Natural killer cell treated with Interleukin-12 subunit alpha and Interleukin-12 subunit beta and Interleukin-15 and Interleukin-18, amount 100 ng/mL, for 72 hours (primary cell): ENCODE measurements around the gene RAB4B. TPM values are rescaled to one million over a fixed set of nuclear protein-coding genes. Genes with fewer than 3 reads are reported as not detected.
"Not testable (repeated sequence)": the region's sequence is repeated elsewhere in the genome, so short reads cannot be mapped to it uniquely, and the experiment has no call there.

Experiments used
- ATAC-seq, 2 donors: fragments of 150-1000 bp; cut with Tn5 transposase in 1 of 2; sonication (Bioruptor Pico), chemical (Tn5 transposase) in 1 of 2; 2 replicates each; pipeline ENCODE4 v1.10.0; 2021
- DNase-seq: peaks from one replicate; pipeline ENCODE4 v3.0.0; 2022; ENCODE audit warnings: low spot score
- H3K27ac Mint-ChIP-seq, 2 donors: 1 replicate in 1 of 2; 2 replicates in 1 of 2; pipeline ENCODE4 v1.8.0; 2022; ENCODE audit warnings: mixed read lengths in 2 of 2, mild to moderate bottlenecking in 1 of 2, moderate library complexity in 1 of 2
- H3K27me3 Mint-ChIP-seq, 2 donors: 1 replicate in 1 of 2; 2 replicates in 1 of 2; pipeline ENCODE4 v1.8.0; 2022; ENCODE audit warnings: mixed read lengths in 2 of 2
- H3K36me3 Mint-ChIP-seq: one replicate; pipeline ENCODE4 v1.8.0; 2022; ENCODE audit warnings: mixed read lengths
- H3K4me1 Mint-ChIP-seq, 2 donors: 1 replicate in 1 of 2; 2 replicates in 1 of 2; pipeline ENCODE4 v1.8.0; 2022; ENCODE audit warnings: low read depth in 2 of 2, mixed read lengths in 2 of 2, mild to moderate bottlenecking in 1 of 2
- H3K4me3 Mint-ChIP-seq: one replicate; pipeline ENCODE4 v1.8.0; 2022; ENCODE audit warnings: mixed read lengths
- H3K9me3 Mint-ChIP-seq: 2 replicates; pipeline ENCODE4 v1.8.0; 2022; ENCODE audit warnings: mixed read lengths
- total RNA-seq, 2 donors: library from RNA; stranded (reverse); gene quantifications; one replicate each; pipeline ENCODE4 v1.2.3, GENCODE V29; 2022

RAB4B gene
- total RNA-seq, 2 donors from 2014 or later = 83.3 to 128 TPM

GRCh38 chr19:40758491-40758890, 19.6 kb upstream of the RAB4B start:
- H3K27ac Mint-ChIP-seq = peak overlapping the region; percentile 35 to 53
- peaks cover 49% of the 10 kb centered on the region for H3K36me3 Mint-ChIP-seq
- ATAC-seq (no peak), DNase-seq (no peak)
- H3K4me3 Mint-ChIP-seq = peak overlapping the region; percentile 4
- no peaks in the 10 kb centered on the region for H3K27me3 Mint-ChIP-seq
- peaks cover 53 to 59% of the 10 kb centered on the region in 2 donors for H3K4me1 Mint-ChIP-seq
- no peaks in the 10 kb centered on the region for H3K9me3 Mint-ChIP-seq

GRCh38 chr19:40759352-40759751, 18.7 kb upstream of the RAB4B start:
- DNase-seq = no peak
- Mint-ChIP-seq H3K27ac (no peak overlapping the region), H3K27me3 (no peaks in the 10 kb centered on the region), H3K4me1 (peaks cover 58 to 65% of the 10 kb centered on the region in 2 donors), H3K9me3 (no peaks in the 10 kb centered on the region), H3K36me3 (peaks cover 58% of the 10 kb centered on the region), H3K4me3 (no peak overlapping the region)
- no peak for ATAC-seq

GRCh38 chr19:40762754-40763470, 15.1 kb upstream of the RAB4B start:
- Mint-ChIP-seq H3K4me3 (peak overlapping the region; percentile 38), H3K27ac (peak overlapping the region; percentile 12 to 65), H3K36me3 (peaks cover 55% of the 10 kb centered on the region), H3K4me1 (peaks cover 40 to 46% of the 10 kb centered on the region in 2 donors), H3K27me3 (no peaks in the 10 kb centered on the region), H3K9me3 (no peaks in the 10 kb centered on the region)
- ATAC-seq (no peak), DNase-seq (no peak)

- H3K36me3 Mint-ChIP-seq = peaks cover 50% of the 10 kb centered on the region
- no peak for DNase-seq
- H3K27me3 Mint-ChIP-seq = no peaks in the 10 kb centered on the region
- H3K4me1 Mint-ChIP-seq = peaks cover 40 to 43% of the 10 kb centered on the region in 2 donors
- H3K27ac Mint-ChIP-seq = peak overlapping the region; percentile 65 to 73
- H3K4me3 Mint-ChIP-seq = peak overlapping the region; percentile 42
- no peaks in the 10 kb centered on the region for H3K9me3 Mint-ChIP-seq
- no peak for ATAC-seq
Measured at GRCh38 chr19:40763526-40763925, 14.5 kb upstream of the RAB4B start.

- Mint-ChIP-seq H3K27ac (peak overlapping the region; percentile 65 to 73), H3K4me3 (peak overlapping the region; percentile 42), H3K36me3 (peaks cover 49% of the 10 kb centered on the region), H3K4me1 (peaks cover 43 to 47% of the 10 kb centered on the region in 2 donors), H3K9me3 (no peaks in the 10 kb centered on the region), H3K27me3 (no peaks in the 10 kb centered on the region)
- no peak for DNase-seq
- peak in 1 of 2 donors; percentile 41 for ATAC-seq
Measured at GRCh38 chr19:40763963-40764362, 14.1 kb upstream of the RAB4B start.

- not testable (repeated sequence) for DNase-seq, H3K4me3 Mint-ChIP-seq, H3K9me3 Mint-ChIP-seq, H3K27me3 Mint-ChIP-seq, ATAC-seq
- H3K36me3 Mint-ChIP-seq = peaks cover 31% of the 10 kb centered on the region
- peaks cover 49 to 51% of the 10 kb centered on the region in 2 donors for H3K4me1 Mint-ChIP-seq
- peak overlapping the region in 1 of 2 donors; percentile 60 for H3K27ac Mint-ChIP-seq
Measured at GRCh38 chr19:40766385-40766784, 11.7 kb upstream of the RAB4B start.

GRCh38 chr19:40768869-40769268, 9.2 kb upstream of the RAB4B start:
- H3K9me3 Mint-ChIP-seq = no peaks in the 10 kb centered on the region
- no peaks in the 10 kb centered on the region for H3K27me3 Mint-ChIP-seq
- DNase-seq = no peak
- peaks cover 13% of the 10 kb centered on the region for H3K36me3 Mint-ChIP-seq
- peak in 1 of 2 donors; percentile 53 for ATAC-seq
- no peak overlapping the region for H3K4me3 Mint-ChIP-seq
- peaks cover 33 to 37% of the 10 kb centered on the region in 2 donors for H3K4me1 Mint-ChIP-seq
- peak overlapping the region; percentile 26 to 48 for H3K27ac Mint-ChIP-seq

- DNase-seq, ATAC-seq: not testable (repeated sequence)
- peak overlapping the region in 1 of 2 donors; percentile 79 for H3K27ac Mint-ChIP-seq
Measured at GRCh38 chr19:40771101-40771862, 6.8 kb upstream of the RAB4B start.

GRCh38 chr19:40774916-40775631, 3.0 kb upstream of the RAB4B start, which contains the start of gene MIA:
TSS of gene MIA (plus strand) at chr19:40775521. CDS start at chr19:40775543, 22 bp downstream.
- H3K9me3 Mint-ChIP-seq = no peaks in the 10 kb centered on the region
- peak within 1 kb of the TSS; percentile 28 for H3K4me3 Mint-ChIP-seq
- H3K4me1 Mint-ChIP-seq = peaks cover 52 to 57% of the 10 kb centered on the region in 2 donors
- H3K27me3 Mint-ChIP-seq = no peaks in the 10 kb centered on the region
- H3K27ac Mint-ChIP-seq = peak within 1 kb of the TSS; percentile 60 to 77
- ATAC-seq (no peak), DNase-seq (no peak)
- peaks cover under 1% of the 10 kb centered on the region for H3K36me3 Mint-ChIP-seq

More at GRCh38 chr19:40771101-40771862, 6.8 kb upstream of the RAB4B start:
- not testable (repeated sequence) for H3K36me3 Mint-ChIP-seq, H3K9me3 Mint-ChIP-seq, H3K4me3 Mint-ChIP-seq, H3K27me3 Mint-ChIP-seq
- peaks cover 34 to 40% of the 10 kb centered on the region in 2 donors for H3K4me1 Mint-ChIP-seq

- peak overlapping the region; percentile 60 to 77 for H3K27ac Mint-ChIP-seq
- no peaks in the 10 kb centered on the region for H3K9me3 Mint-ChIP-seq
- H3K4me3 Mint-ChIP-seq = peak overlapping the region; percentile 28
- no peak for DNase-seq
- no peaks in the 10 kb centered on the region for H3K27me3 Mint-ChIP-seq
- peaks cover 54 to 59% of the 10 kb centered on the region in 2 donors for H3K4me1 Mint-ChIP-seq
- peaks cover 6% of the 10 kb centered on the region for H3K36me3 Mint-ChIP-seq
- no peak for ATAC-seq
Measured at GRCh38 chr19:40775632-40776022, 2.4 kb upstream of the RAB4B start.

GRCh38 chr19:40776364-40776763, 1.7 kb upstream of the RAB4B start:
- Mint-ChIP-seq H3K27me3 (no peaks in the 10 kb centered on the region), H3K4me3 (peak overlapping the region; percentile 89), H3K4me1 (peaks cover 54 to 62% of the 10 kb centered on the region in 2 donors), H3K27ac (peak overlapping the region; percentile 77 to 99), H3K36me3 (peaks cover 13% of the 10 kb centered on the region), H3K9me3 (no peaks in the 10 kb centered on the region)
- ATAC-seq (no peak), DNase-seq (no peak)

- H3K4me3 Mint-ChIP-seq = peak overlapping the region; percentile 89
- H3K27me3 Mint-ChIP-seq = no peaks in the 10 kb centered on the region
- peak overlapping the region; percentile 77 to 99 for H3K27ac Mint-ChIP-seq
- H3K36me3 Mint-ChIP-seq = peaks cover 18% of the 10 kb centered on the region
- H3K9me3 Mint-ChIP-seq = no peaks in the 10 kb centered on the region
- peak; percentile 78 to 81 for ATAC-seq
- peaks cover 53 to 64% of the 10 kb centered on the region in 2 donors for H3K4me1 Mint-ChIP-seq
- peak; percentile 94 for DNase-seq
Measured at GRCh38 chr19:40776932-40777644, 959 bp upstream of the RAB4B start.

- H3K27ac Mint-ChIP-seq = peak overlapping the region; percentile 77 to 99
- no peaks in the 10 kb centered on the region for H3K27me3 Mint-ChIP-seq
- peak overlapping the region; percentile 89 for H3K4me3 Mint-ChIP-seq
- ATAC-seq (no peak), DNase-seq (no peak)
- H3K36me3 Mint-ChIP-seq = peaks cover 21% of the 10 kb centered on the region
- H3K9me3 Mint-ChIP-seq = no peaks in the 10 kb centered on the region
- H3K4me1 Mint-ChIP-seq = peaks cover 55 to 66% of the 10 kb centered on the region in 2 donors
Measured at GRCh38 chr19:40777645-40777936, 456 bp upstream of the RAB4B start.
